Smooth muscle cell (in vitro differentiated cells): ENCODE data around the gene GNAL. TPM values are rescaled to one million over a fixed set of nuclear protein-coding genes. Genes with fewer than 3 reads are reported as not detected.

Experiments
- DNase-seq: peaks from one replicate; lab custom pipeline; 2025; ENCODE audit not compliant: unreplicated experiment; lab: John Stamatoyannopoulos, UW
- H2AFZ ChIP-seq: fragments of 200-600 bp; sonication (generic); 2 replicates; pipeline ENCODE4 v1.6.0; 2016; ENCODE audit warnings: antibody characterized with exemption, low read depth, mild to moderate bottlenecking
- H3F3A ChIP-seq: fragments of 200-600 bp; sonication (generic); 2 replicates; pipeline ENCODE4 v1.6.0; 2017; ENCODE audit warnings: antibody characterized with exemption, low read depth
- H3K27ac ChIP-seq: fragments of 200-600 bp; sonication (generic); 2 replicates; pipeline ENCODE4 v1.5.1; 2016; ENCODE audit warnings: low read depth, mild to moderate bottlenecking
- H3K27me3 ChIP-seq: fragments of 200-600 bp; sonication (generic); 2 replicates; pipeline ENCODE4 v1.6.1; 2016; ENCODE audit warnings: low read depth, mild to moderate bottlenecking
- H3K36me3 ChIP-seq: fragments of 200-600 bp; sonication (generic); 2 replicates; pipeline ENCODE4 v1.5.1; 2016; ENCODE audit warnings: low read depth
- H3K4me1 ChIP-seq: fragments of 200-600 bp; sonication (generic); 2 replicates; pipeline ENCODE4 v1.5.1; 2016; ENCODE audit warnings: low read depth
- H3K4me2 ChIP-seq: fragments of 200-600 bp; sonication (generic); 2 replicates; pipeline ENCODE4 v1.6.0; 2016; ENCODE audit warnings: mild to moderate bottlenecking
- H3K4me3 ChIP-seq: fragments of 200-600 bp; sonication (generic); 2 replicates; pipeline ENCODE4 v1.5.1; 2016; ENCODE audit warnings: mild to moderate bottlenecking
- H3K79me2 ChIP-seq: fragments of 200-600 bp; sonication (generic); 2 replicates; pipeline ENCODE4 v1.6.0; 2016; ENCODE audit warnings: low read depth, mild to moderate bottlenecking
- H3K9ac ChIP-seq: fragments of 200-600 bp; sonication (generic); 2 replicates; pipeline ENCODE4 v1.6.0; 2016; ENCODE audit warnings: low read depth
- H3K9me3 ChIP-seq: fragments of 200-600 bp; sonication (generic); replicated peaks from 2 replicates; pipeline ENCODE4 v1.5.1; 2016; ENCODE audit warnings: low read depth
- H4K20me1 ChIP-seq: fragments of 200-600 bp; sonication (generic); 2 replicates; pipeline ENCODE4 v1.6.0; 2016; ENCODE audit warnings: low read depth
- WGBS: methylation state at CpG from one replicate; pipeline ENCODE4 v1.1.7; 2016; ENCODE audit warnings: low lambda C conversion rate; 5-methylcytosine and 5-hydroxymethylcytosine counted together
- polyA plus RNA-seq: library from polyadenylated mRNA; unstranded; fragments of >200 nt; fragmentation: Nextera tagmentation; extraction: Ambion mirVana; gene quantifications from 2 replicates; pipeline ENCODE4 v1.2.1, GENCODE V29; 2016
- total RNA-seq: library from RNA; depleted of rRNA; stranded (reverse); fragments of >200 nt; gene quantifications from 2 replicates; pipeline ENCODE4 v1.2.3, GENCODE V29; 2014
- TF ChIP-seq, protein P1 (sequence below): fragments of 200-600 bp; sonication (generic); IDR thresholded peaks from 2 replicates; pipeline ENCODE4 v1.5.1; 2017; ENCODE audit warnings: borderline replicate concordance, mild to moderate bottlenecking, antibody characterized with exemption; ENCODE audit not compliant: insufficient read depth, poor library complexity, severe bottlenecking

The GNAL gene
- total and polyA plus RNA-seq, 2 experiments from 2014 or later: 1.6 to 5.8 TPM

- Histone ChIP-seq H3K4me3 (no peak overlapping the region), H3K27ac (no peak overlapping the region), H2AFZ (no peak overlapping the region), H3K4me2 (no peak overlapping the region), H3K79me2 (no peaks in the 10 kb centered on the region), H3F3A (no peaks in the 10 kb centered on the region), H4K20me1 (no peaks in the 10 kb centered on the region), H3K36me3 (no peaks in the 10 kb centered on the region), H3K27me3 (no peaks in the 10 kb centered on the region), H3K9ac (no peak overlapping the region), H3K9me3 (no peaks in the 10 kb centered on the region), H3K4me1 (no peaks in the 10 kb centered on the region)
- no peak for DNase-seq
- TF ChIP-seq, protein P1, sequence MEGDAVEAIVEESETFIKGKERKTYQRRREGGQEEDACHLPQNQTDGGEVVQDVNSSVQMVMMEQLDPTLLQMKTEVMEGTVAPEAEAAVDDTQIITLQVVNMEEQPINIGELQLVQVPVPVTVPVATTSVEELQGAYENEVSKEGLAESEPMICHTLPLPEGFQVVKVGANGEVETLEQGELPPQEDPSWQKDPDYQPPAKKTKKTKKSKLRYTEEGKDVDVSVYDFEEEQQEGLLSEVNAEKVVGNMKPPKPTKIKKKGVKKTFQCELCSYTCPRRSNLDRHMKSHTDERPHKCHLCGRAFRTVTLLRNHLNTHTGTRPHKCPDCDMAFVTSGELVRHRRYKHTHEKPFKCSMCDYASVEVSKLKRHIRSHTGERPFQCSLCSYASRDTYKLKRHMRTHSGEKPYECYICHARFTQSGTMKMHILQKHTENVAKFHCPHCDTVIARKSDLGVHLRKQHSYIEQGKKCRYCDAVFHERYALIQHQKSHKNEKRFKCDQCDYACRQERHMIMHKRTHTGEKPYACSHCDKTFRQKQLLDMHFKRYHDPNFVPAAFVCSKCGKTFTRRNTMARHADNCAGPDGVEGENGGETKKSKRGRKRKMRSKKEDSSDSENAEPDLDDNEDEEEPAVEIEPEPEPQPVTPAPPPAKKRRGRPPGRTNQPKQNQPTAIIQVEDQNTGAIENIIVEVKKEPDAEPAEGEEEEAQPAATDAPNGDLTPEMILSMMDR: no peak
- 94% methylated on average over 12 of the region's 12 CpGs for WGBS
Observed at GRCh38 chr18:11884396-11885030, 195.4 kb downstream of the GNAL start.

- no peak for DNase-seq
- Histone ChIP-seq H3K27me3 (no peaks in the 10 kb centered on the region), H3K27ac (no peak overlapping the region), H3K79me2 (no peaks in the 10 kb centered on the region), H3K4me3 (no peak overlapping the region), H3K36me3 (no peaks in the 10 kb centered on the region), H3K9ac (no peak overlapping the region), H3F3A (no peaks in the 10 kb centered on the region), H4K20me1 (no peaks in the 10 kb centered on the region), H3K4me1 (no peaks in the 10 kb centered on the region), H2AFZ (no peak overlapping the region), H3K4me2 (no peak overlapping the region), H3K9me3 (no peaks in the 10 kb centered on the region)
- WGBS: 96% methylated on average over 22 of the region's 22 CpGs
- TF ChIP-seq, protein P1: no peak
Observed at GRCh38 chr18:11885278-11885947, 196.3 kb downstream of the GNAL start.

- no peaks in the 10 kb centered on the region for H3K4me1 ChIP-seq
- no peaks in the 10 kb centered on the region for H4K20me1 ChIP-seq
- no peak overlapping the region for H3K27ac ChIP-seq
- TF ChIP-seq, protein P1: no peak
- no peaks in the 10 kb centered on the region for H3K9me3 ChIP-seq
- no peak overlapping the region for H2AFZ ChIP-seq
- DNase-seq: no peak
- H3K36me3 ChIP-seq: no peaks in the 10 kb centered on the region
- 87% methylated on average over 19 of the region's 19 CpGs for WGBS
- no peak overlapping the region for H3K4me3 ChIP-seq
- no peaks in the 10 kb centered on the region for H3K27me3 ChIP-seq
- no peaks in the 10 kb centered on the region for H3F3A ChIP-seq
- no peak overlapping the region for H3K9ac ChIP-seq
- no peak overlapping the region for H3K4me2 ChIP-seq
- H3K79me2 ChIP-seq: no peaks in the 10 kb centered on the region
Observed at GRCh38 chr18:11886577-11887110, 197.6 kb downstream of the GNAL start.
